Activated naive CD4-positive, alpha-beta T cell treated with anti-CD3 and anti-CD28 coated beads, Interleukin-2, amount 50 U/mL, for 24 hours (primary cell): ENCODE measurements around the gene BTRC.
"Not testable (repeated sequence)": the region's sequence is repeated elsewhere in the genome, so short reads cannot be mapped to it uniquely, and the experiment has no call there.

ENCODE experiments used
- H3K27ac Mint-ChIP-seq: one replicate; pipeline ENCODE4 v1.8.0; 2021; ENCODE audit warnings: mild to moderate bottlenecking, mixed read lengths
- H3K27me3 Mint-ChIP-seq: one replicate; pipeline ENCODE4 v1.8.0; 2021; ENCODE audit warnings: mixed read lengths
- H3K36me3 Mint-ChIP-seq: one replicate; pipeline ENCODE4 v1.8.0; 2021; ENCODE audit warnings: mixed read lengths
- H3K4me1 Mint-ChIP-seq: one replicate; pipeline ENCODE4 v1.8.0; 2021; ENCODE audit warnings: mixed read lengths
- H3K4me3 Mint-ChIP-seq: one replicate; pipeline ENCODE4 v1.8.0; 2021; ENCODE audit warnings: mild to moderate bottlenecking, mixed read lengths
- H3K9me3 Mint-ChIP-seq: one replicate; pipeline ENCODE4 v1.8.0; 2021; ENCODE audit warnings: mixed read lengths

The BTRC gene

GRCh38 chr10:101575091-101575490, 221.1 kb downstream of the BTRC start:
- H3K9me3 Mint-ChIP-seq: no peaks in the 10 kb centered on the region
- no peaks in the 10 kb centered on the region for H3K4me1 Mint-ChIP-seq
- no peak overlapping the region for H3K27ac Mint-ChIP-seq
- H3K27me3 Mint-ChIP-seq: no peaks in the 10 kb centered on the region
- no peaks in the 10 kb centered on the region for H3K36me3 Mint-ChIP-seq
- H3K4me3 Mint-ChIP-seq: no peak overlapping the region

- no peak overlapping the region for H3K4me3 Mint-ChIP-seq
- no peaks in the 10 kb centered on the region for H3K27me3 Mint-ChIP-seq
- H3K27ac Mint-ChIP-seq: no peak overlapping the region
- H3K36me3 Mint-ChIP-seq: no peaks in the 10 kb centered on the region
- H3K9me3 Mint-ChIP-seq: no peaks in the 10 kb centered on the region
- H3K4me1 Mint-ChIP-seq: no peaks in the 10 kb centered on the region
These were observed 221.7 kb downstream of the BTRC start for GRCh38 chr10:101575580-101576210.

DNA sequence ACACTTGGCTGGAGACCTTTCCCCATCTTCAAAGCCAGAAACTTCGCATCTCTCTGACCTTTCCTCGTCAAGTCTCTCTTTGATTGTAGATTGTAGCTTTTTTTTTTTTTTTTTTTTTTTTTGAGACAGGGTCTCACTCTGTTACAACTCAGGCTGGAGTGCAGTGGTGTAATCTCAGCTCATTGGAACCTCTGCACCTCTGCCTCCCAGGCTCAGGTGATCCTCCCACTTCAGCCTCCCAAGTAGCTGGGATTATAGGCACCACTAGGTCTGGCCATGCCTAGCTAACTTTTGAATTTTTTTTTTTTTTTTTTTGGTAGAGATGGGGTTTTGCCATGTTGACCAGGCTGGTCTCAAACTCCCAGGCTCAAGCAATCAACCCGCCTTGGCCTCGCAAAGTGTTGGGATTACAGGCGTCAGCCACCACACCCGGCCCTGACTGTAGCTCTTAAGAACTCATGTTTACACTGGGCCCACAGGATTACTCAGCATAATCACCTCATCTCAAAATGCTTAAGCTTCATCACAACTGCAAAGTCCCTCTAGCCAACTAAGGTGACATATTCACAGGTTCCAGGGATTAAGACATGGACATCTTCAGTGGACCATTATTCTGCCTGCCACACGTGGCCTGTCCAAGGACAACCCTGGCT, 222.4 kb downstream of the BTRC start:
- H3K9me3 Mint-ChIP-seq: no peaks in the 10 kb centered on the region

GRCh38 chr10:101577121-101577871, 223.3 kb downstream of the BTRC start:
- H3K27ac Mint-ChIP-seq: no peak overlapping the region
- no peaks in the 10 kb centered on the region for H3K9me3 Mint-ChIP-seq
- no peak overlapping the region for H3K4me3 Mint-ChIP-seq
- no peaks in the 10 kb centered on the region for H3K36me3 Mint-ChIP-seq
- H3K27me3 Mint-ChIP-seq: no peaks in the 10 kb centered on the region
- H3K4me1 Mint-ChIP-seq: no peaks in the 10 kb centered on the region

More for the DNA sequence above, 222.4 kb downstream of the BTRC start:
- Mint-ChIP-seq H3K36me3 (no peaks in the 10 kb centered on the region), H3K27ac (no peak overlapping the region), H3K4me3 (no peak overlapping the region), H3K27me3 (no peaks in the 10 kb centered on the region), H3K4me1 (no peaks in the 10 kb centered on the region)

GRCh38 chr10:101578192-101578591, 224.2 kb downstream of the BTRC start:
- Mint-ChIP-seq H3K36me3 (no peaks in the 10 kb centered on the region), H3K4me1 (no peaks in the 10 kb centered on the region), H3K27me3 (no peaks in the 10 kb centered on the region), H3K4me3 (no peak overlapping the region), H3K27ac (no peak overlapping the region), H3K9me3 (no peaks in the 10 kb centered on the region)

DNA sequence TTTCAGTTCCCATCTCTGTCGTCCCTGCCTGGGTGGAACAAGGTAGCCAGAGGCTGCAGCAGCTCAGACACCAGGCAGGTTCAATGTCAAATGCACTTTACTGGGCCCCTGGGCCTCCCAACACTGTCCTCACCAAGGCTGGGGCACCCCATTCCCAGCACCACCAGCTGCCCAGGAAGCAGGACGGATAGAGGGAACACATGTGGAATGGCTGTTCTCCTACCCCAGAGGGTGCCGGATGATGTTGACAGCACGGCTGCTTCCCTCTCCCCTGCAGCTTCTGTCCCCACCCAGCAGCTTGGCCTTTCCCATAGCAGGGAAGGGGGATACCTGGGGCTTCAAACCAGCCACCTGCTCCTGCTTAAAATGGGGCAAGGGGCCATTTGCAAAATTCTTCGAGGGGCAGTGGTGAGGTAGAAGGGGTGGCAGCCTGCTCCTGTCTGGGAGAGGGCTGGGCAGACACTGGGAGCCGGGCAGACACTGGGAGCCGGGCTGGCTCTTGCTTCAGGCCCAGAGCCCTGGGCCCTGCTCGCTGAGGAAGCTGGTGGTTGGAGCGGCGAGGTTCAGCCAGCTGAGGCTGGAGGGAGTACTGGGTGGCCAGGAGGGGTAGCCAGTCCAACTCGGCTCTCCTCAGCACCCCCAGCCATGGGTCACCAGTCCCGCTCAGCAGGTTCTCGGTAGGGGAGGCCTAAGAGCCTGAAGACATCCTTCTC, 225.0 kb downstream of the BTRC start:
- Mint-ChIP-seq H3K27ac (no peak overlapping the region), H3K36me3 (no peaks in the 10 kb centered on the region), H3K27me3 (no peaks in the 10 kb centered on the region), H3K9me3 (no peaks in the 10 kb centered on the region), H3K4me3 (no peak overlapping the region), H3K4me1 (no peaks in the 10 kb centered on the region)

- no peak overlapping the region for H3K4me3 Mint-ChIP-seq
- no peaks in the 10 kb centered on the region for H3K36me3 Mint-ChIP-seq
- no peak overlapping the region for H3K27ac Mint-ChIP-seq
- no peaks in the 10 kb centered on the region for H3K27me3 Mint-ChIP-seq
- peaks cover 3% of the 10 kb centered on the region for H3K4me1 Mint-ChIP-seq
- H3K9me3 Mint-ChIP-seq: no peaks in the 10 kb centered on the region
These were observed 225.5 kb downstream of the BTRC start for GRCh38 chr10:101579516-101579870.

- Mint-ChIP-seq H3K27ac (no peak overlapping the region), H3K4me1 (peaks cover 11% of the 10 kb centered on the region), H3K9me3 (no peaks in the 10 kb centered on the region), H3K27me3 (no peaks in the 10 kb centered on the region), H3K36me3 (no peaks in the 10 kb centered on the region), H3K4me3 (no peak overlapping the region)
These were observed 226.8 kb downstream of the BTRC start for GRCh38 chr10:101580486-101581399.

- no peak overlapping the region for H3K27ac Mint-ChIP-seq
These were observed 231.9 kb downstream of the BTRC start for GRCh38 chr10:101585841-101586240.

GRCh38 chr10:101587725-101588653, 234.0 kb downstream of the BTRC start, which contains the start of the genes DPCD and POLL:
DPCD (plus strand) TSS chr10:101588321; CDS start chr10:101588337, 16 bp downstream.
POLL (minus strand) TSS chr10:101588257; CDS start chr10:101587360, 897 bp downstream.
- Mint-ChIP-seq H3K4me3 (peak within 1 kb of the TSS; percentile 95), H3K27ac (peak within 1 kb of the TSS; percentile 89), H3K4me1 (peaks cover 31% of the 10 kb centered on the region), H3K27me3 (no peaks in the 10 kb centered on the region), H3K36me3 (no peaks in the 10 kb centered on the region), H3K9me3 (no peaks in the 10 kb centered on the region)

More at GRCh38 chr10:101585841-101586240, 231.9 kb downstream of the BTRC start:
- Mint-ChIP-seq H3K27me3 (no peaks in the 10 kb centered on the region), H3K4me1 (peaks cover 31% of the 10 kb centered on the region), H3K9me3 (no peaks in the 10 kb centered on the region), H3K36me3 (no peaks in the 10 kb centered on the region), H3K4me3 (no peak overlapping the region)

DNA sequence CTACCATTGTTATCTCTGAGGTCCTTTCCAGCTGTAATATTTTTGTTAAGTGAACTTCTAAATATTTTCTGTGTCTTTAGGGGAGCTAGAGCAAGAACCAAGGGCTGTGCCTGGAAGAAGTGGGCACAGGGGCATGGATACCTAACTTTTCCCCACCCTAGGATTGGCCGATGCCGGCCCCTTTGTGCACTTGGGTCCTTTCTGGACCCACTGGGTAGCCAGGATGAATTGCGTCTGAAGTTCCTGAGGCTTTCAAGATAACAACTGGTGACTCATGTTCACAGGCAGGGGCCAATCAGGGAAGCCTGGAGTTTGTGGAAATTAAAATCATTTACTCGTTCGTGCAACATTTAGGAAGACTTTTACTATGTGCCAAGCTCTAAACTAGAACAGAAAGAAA, 234.9 kb downstream of the BTRC start:
- no peaks in the 10 kb centered on the region for H3K27me3 Mint-ChIP-seq

DNA sequence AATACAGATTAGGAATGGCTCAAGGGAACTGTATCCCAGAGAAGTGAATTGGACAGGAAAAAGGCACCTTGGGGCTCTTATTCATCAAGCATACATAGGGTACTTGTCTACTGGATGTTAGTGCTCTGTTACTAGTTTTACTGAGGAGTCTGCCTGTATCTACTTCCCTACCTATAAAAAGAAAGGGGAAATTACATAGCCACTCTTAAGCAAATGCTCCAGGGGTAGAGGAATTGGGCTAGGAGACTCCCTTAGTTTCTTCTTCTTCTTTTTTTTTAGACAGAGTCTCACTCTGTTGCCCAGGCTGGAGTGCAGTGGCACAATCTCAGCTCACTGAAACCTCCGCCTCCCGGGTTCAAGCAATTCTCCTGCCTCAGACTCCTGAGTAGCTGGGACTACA, 239.4 kb downstream of the BTRC start:
- H3K27ac Mint-ChIP-seq, H3K36me3 Mint-ChIP-seq, H3K4me3 Mint-ChIP-seq, H3K4me1 Mint-ChIP-seq, H3K27me3 Mint-ChIP-seq, H3K9me3 Mint-ChIP-seq: not testable (repeated sequence)

More for the DNA sequence above, 234.9 kb downstream of the BTRC start:
- Mint-ChIP-seq H3K36me3 (no peaks in the 10 kb centered on the region), H3K4me3 (peak overlapping the region; percentile 95), H3K4me1 (peaks cover 31% of the 10 kb centered on the region), H3K27ac (no peak overlapping the region), H3K9me3 (no peaks in the 10 kb centered on the region)

GRCh38 chr10:101595591-101596433, 241.8 kb downstream of the BTRC start:
- Mint-ChIP-seq H3K9me3 (no peaks in the 10 kb centered on the region), H3K36me3 (no peaks in the 10 kb centered on the region), H3K27ac (no peak overlapping the region), H3K4me3 (no peak overlapping the region), H3K27me3 (no peaks in the 10 kb centered on the region), H3K4me1 (no peaks in the 10 kb centered on the region)
